Islet of Langerhans (tissue), 1 donor: ENCODE results near the gene RAB6A.
"Not testable (repeated sequence)": the region's sequence is repeated elsewhere in the genome, so short reads cannot be mapped to it uniquely, and the experiment has no call there.

Experiments used
- FAIRE-seq: peaks from one replicate; lab custom pipeline; 2011; peaks lifted over from hg19 to GRCh38; lab: Jason Lieb, UNC

Gene RAB6A

GRCh38 chr11:73760679-73761402 lies at the start of gene RAB6A:
RAB6A (minus strand) TSS chr11:73761074; CDS start chr11:73760635, 439 bp downstream.
- no peak for FAIRE-seq

GRCh38 chr11:73810637-73811036 lies 49.8 kb upstream of the RAB6A start:
- no peak for FAIRE-seq

GRCh38 chr11:73808052-73808451 lies 47.2 kb upstream of the RAB6A start:
- no peak for FAIRE-seq

- FAIRE-seq = no peak
Measured at GRCh38 chr11:73804712-73805111, 43.8 kb upstream of the RAB6A start.

- no peak for FAIRE-seq
Measured at GRCh38 chr11:73801136-73801535, 40.3 kb upstream of the RAB6A start.

GRCh38 chr11:73800276-73800806 lies 39.5 kb upstream of the RAB6A start:
- no peak for FAIRE-seq

- FAIRE-seq = no peak
Measured at GRCh38 chr11:73797457-73797856, 36.6 kb upstream of the RAB6A start.

GRCh38 chr11:73795925-73796632 lies 35.2 kb upstream of the RAB6A start:
- no peak for FAIRE-seq

GRCh38 chr11:73792584-73792983 lies 31.7 kb upstream of the RAB6A start:
- FAIRE-seq = no peak

- no peak for FAIRE-seq
Measured at GRCh38 chr11:73789279-73789670, 28.4 kb upstream of the RAB6A start.

GRCh38 chr11:73787643-73788558 lies 27.0 kb upstream of the RAB6A start, which contains the start of gene MRPL48:
MRPL48 (plus strand) TSS chr11:73787874; CDS start chr11:73787972, 98 bp downstream.
- peak; percentile 43 for FAIRE-seq

- FAIRE-seq = peak; percentile 49
Measured at GRCh38 chr11:73787051-73787642, 26.3 kb upstream of the RAB6A start.

GRCh38 chr11:73785467-73785866 lies 24.6 kb upstream of the RAB6A start:
- FAIRE-seq = not testable (repeated sequence)

- FAIRE-seq = no peak
Measured at GRCh38 chr11:73784734-73785133, 23.9 kb upstream of the RAB6A start.

- FAIRE-seq = no peak
Measured at GRCh38 chr11:73784080-73784634, 23.3 kb upstream of the RAB6A start.

GRCh38 chr11:73783483-73784020 lies 22.7 kb upstream of the RAB6A start:
- FAIRE-seq = no peak

- FAIRE-seq = no peak
Measured at GRCh38 chr11:73781303-73781702, 20.4 kb upstream of the RAB6A start.

- FAIRE-seq = no peak
Measured at GRCh38 chr11:73779084-73779902, 18.4 kb upstream of the RAB6A start.

- FAIRE-seq = not testable (repeated sequence)
Measured at GRCh38 chr11:73770811-73771210, 9.9 kb upstream of the RAB6A start.

GRCh38 chr11:73766763-73767162 lies 5.9 kb upstream of the RAB6A start:
- no peak for FAIRE-seq
